22Rv1 (cell line): ENCODE results near the gene KCNK7.

ENCODE experiments used
- CTCF ChIP-seq: fragments of 450-650 bp; IDR thresholded peaks from 2 replicates; pipeline ENCODE4 v1.5.1; 2017; ENCODE audit warnings: mild to moderate bottlenecking
- ZFX ChIP-seq: fragments of 450-650 bp; IDR thresholded peaks from 2 replicates; pipeline ENCODE4 v1.6.1; 2017; ENCODE audit warnings: antibody characterized with exemption, borderline replicate concordance

DNA sequence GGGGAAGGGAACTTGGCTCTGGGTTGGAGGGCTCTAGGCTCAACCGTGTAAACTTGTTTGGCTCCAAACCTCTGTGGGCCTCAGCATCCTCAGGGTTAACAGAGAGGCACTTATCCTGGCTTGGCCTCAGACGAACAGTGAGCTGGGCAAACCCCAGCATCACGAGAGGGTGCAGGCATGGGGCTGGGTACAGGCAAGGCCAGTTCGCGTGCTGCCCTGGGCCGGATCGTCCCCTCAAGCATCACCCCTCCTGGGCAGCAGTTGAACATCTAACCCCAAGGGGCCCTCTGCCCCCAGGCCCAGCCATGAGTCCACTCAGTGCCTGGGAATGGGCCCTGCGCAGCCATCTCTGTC is 17.9 kb downstream of the KCNK7 start:
- TF ChIP-seq CTCF (no peak), ZFX (no peak)
